ENCODE data around the gene ACAD8.

The ACAD8 gene

DNA sequence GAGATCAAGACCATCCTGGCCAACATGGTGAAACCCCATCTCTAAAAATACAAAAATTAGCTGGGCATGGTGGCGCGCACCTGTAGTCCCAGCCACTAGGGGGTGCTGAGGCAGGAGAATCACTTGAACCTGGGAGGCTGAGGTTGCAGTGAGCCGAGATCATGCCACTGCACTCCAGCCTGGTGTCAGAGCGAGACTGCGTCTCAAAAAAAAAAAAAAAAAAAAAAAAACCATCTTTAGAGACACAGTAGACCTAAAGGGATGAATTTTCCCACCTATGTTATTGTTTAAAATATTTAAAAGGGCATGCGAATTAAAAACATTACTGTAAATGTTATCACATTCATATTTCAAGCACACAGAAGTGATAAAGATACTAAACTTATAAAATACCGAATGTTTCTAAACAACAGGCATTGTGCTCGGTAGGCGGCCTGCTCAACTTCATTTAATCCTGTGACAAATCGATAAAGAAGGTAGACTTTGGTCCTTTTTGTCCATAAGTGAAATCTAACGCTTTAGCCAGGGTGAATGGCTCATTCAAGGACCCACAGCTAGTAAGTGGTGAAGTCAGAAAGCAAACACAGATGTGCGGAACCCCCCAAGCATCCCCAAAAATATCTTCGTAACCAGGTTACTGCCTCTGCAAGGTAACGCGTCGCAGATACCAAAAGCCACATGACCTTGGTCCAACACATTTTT, 45.7 kb upstream of the ACAD8 start:
- H3K4me2 ChIP-seq (ENCODE audit: low read depth, low read length, poor library complexity, severe bottlenecking): no peak overlapping the region
- H3K79me2 ChIP-seq (ENCODE audit: insufficient read depth, low read length): peaks cover 9% of the 10 kb centered on the region; the same call in 1 of the 2 replicates
- H3F3A ChIP-seq (ENCODE audit: insufficient read depth): no peaks in the 10 kb centered on the region
- no peak overlapping the region for H3K4me3 ChIP-seq (ENCODE audit: insufficient read depth, low read length, poor library complexity, severe bottlenecking)
- H4K20me1 ChIP-seq (ENCODE audit: low read depth, low read length): no peaks in the 10 kb centered on the region
- 0 out of 2 replicates have a peak, but pooled peaks cover 2% of the 10 kb centered on the region for H3K36me3 ChIP-seq (ENCODE audit: low read length)
- no peak overlapping the region for H3K27ac ChIP-seq (ENCODE audit: low read depth, low read length)
- H3K9me3 ChIP-seq (ENCODE audit: insufficient read depth, low read length): no peaks in the 10 kb centered on the region
- no peaks in the 10 kb centered on the region for H3K27me3 ChIP-seq (ENCODE audit: low read length)
- no peak overlapping the region for H3K9ac ChIP-seq (ENCODE audit: low read length)
- TF ChIP-seq EZH2phosphoT487 (conservative IDR thresholded peaks at IDR 0.05; ENCODE audit: low read length): no peak
- TF ChIP-seq, protein P1, sequence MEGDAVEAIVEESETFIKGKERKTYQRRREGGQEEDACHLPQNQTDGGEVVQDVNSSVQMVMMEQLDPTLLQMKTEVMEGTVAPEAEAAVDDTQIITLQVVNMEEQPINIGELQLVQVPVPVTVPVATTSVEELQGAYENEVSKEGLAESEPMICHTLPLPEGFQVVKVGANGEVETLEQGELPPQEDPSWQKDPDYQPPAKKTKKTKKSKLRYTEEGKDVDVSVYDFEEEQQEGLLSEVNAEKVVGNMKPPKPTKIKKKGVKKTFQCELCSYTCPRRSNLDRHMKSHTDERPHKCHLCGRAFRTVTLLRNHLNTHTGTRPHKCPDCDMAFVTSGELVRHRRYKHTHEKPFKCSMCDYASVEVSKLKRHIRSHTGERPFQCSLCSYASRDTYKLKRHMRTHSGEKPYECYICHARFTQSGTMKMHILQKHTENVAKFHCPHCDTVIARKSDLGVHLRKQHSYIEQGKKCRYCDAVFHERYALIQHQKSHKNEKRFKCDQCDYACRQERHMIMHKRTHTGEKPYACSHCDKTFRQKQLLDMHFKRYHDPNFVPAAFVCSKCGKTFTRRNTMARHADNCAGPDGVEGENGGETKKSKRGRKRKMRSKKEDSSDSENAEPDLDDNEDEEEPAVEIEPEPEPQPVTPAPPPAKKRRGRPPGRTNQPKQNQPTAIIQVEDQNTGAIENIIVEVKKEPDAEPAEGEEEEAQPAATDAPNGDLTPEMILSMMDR (IDR thresholded peaks at IDR 0.05; ENCODE audit: insufficient read depth, low read length, poor library complexity, severe bottlenecking): peak; percentile 14
- no peak overlapping the region for H2AFZ ChIP-seq (ENCODE audit: low read depth, low read length, severe bottlenecking)
- no peaks in the 10 kb centered on the region for H3K9me2 ChIP-seq (replicated peaks; ENCODE audit: insufficient read depth, low read length)

DNA sequence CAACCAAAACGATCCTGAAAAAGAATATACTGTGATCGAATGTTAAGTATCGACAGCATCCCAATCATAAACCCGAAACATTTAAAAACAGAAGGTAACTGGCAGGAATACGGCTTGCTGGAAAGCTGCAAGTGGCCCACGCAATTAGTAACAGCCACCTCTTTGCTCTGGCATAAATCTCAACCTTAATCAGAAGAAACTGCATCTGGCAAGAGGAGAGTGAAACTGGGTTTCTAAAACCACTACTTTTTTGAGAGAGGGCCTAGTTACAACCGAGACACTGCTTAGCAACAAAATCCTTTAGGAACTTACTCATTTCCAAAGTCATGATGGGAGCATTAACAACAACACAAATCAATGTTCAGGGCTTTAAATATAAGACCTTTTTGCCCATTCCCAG, 37.5 kb upstream of the ACAD8 start:
- H3K79me2 ChIP-seq (ENCODE audit: insufficient read depth, low read length): peaks cover 65% of the 10 kb centered on the region
- H3K9me3 ChIP-seq (ENCODE audit: insufficient read depth, low read length): no peaks in the 10 kb centered on the region
- no peaks in the 10 kb centered on the region for H3K9me2 ChIP-seq (replicated peaks; ENCODE audit: insufficient read depth, low read length)
- no peaks in the 10 kb centered on the region for H3F3A ChIP-seq (ENCODE audit: insufficient read depth)
- no peak overlapping the region for H2AFZ ChIP-seq (ENCODE audit: low read depth, low read length, severe bottlenecking)
- no peak overlapping the region for H3K4me3 ChIP-seq (ENCODE audit: insufficient read depth, low read length, poor library complexity, severe bottlenecking)
- TF ChIP-seq, protein P1 (IDR thresholded peaks at IDR 0.05; ENCODE audit: insufficient read depth, low read length, poor library complexity, severe bottlenecking): no peak
- TF ChIP-seq EZH2phosphoT487 (conservative IDR thresholded peaks at IDR 0.05; ENCODE audit: low read length): no peak
- H3K27ac ChIP-seq (ENCODE audit: low read depth, low read length): no peak overlapping the region
- no peak overlapping the region for H3K9ac ChIP-seq (ENCODE audit: low read length)
- H3K4me2 ChIP-seq (ENCODE audit: low read depth, low read length, poor library complexity, severe bottlenecking): no peak overlapping the region
- no peaks in the 10 kb centered on the region; the same call in 1 of the 2 replicates for H3K36me3 ChIP-seq (ENCODE audit: low read length)
- H4K20me1 ChIP-seq (ENCODE audit: low read depth, low read length): 0 out of 2 replicates have a peak, but pooled peaks cover 9% of the 10 kb centered on the region
- H3K27me3 ChIP-seq (ENCODE audit: low read length): no peaks in the 10 kb centered on the region

DNA sequence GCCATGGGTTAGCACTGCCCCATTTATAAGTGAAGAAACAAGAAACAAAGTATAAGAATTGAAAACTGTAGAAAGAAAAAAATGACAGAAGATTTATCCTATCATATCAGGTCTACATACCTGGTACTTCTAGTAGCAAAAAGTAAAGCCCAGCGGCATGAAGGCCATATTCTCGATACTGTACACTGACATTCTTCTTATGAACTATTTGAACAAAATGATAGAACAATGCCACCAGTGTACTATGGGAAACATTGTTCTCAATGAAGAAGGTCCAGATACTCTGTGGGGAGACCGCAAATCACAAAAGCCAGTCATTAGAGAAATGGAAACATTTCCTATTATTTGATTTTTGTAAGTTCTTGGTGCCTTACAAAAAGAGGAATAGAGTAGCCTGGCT, 36.6 kb upstream of the ACAD8 start:
- Histone ChIP-seq H3K79me2 (ENCODE audit: insufficient read depth, low read length) (peaks cover 67% of the 10 kb centered on the region), H3K4me2 (ENCODE audit: low read depth, low read length, poor library complexity, severe bottlenecking) (no peak overlapping the region), H3K9me2 (replicated peaks; ENCODE audit: insufficient read depth, low read length) (no peaks in the 10 kb centered on the region), H3K27me3 (ENCODE audit: low read length) (no peaks in the 10 kb centered on the region), H3K27ac (ENCODE audit: low read depth, low read length) (no peak overlapping the region), H3K9ac (ENCODE audit: low read length) (no peak overlapping the region), H2AFZ (ENCODE audit: low read depth, low read length, severe bottlenecking) (no peak overlapping the region), H4K20me1 (ENCODE audit: low read depth, low read length) (0 out of 2 replicates have a peak, but pooled peaks cover 11% of the 10 kb centered on the region), H3F3A (ENCODE audit: insufficient read depth) (no peaks in the 10 kb centered on the region), H3K9me3 (ENCODE audit: insufficient read depth, low read length) (no peaks in the 10 kb centered on the region), H3K36me3 (ENCODE audit: low read length) (no peaks in the 10 kb centered on the region; the same call in 1 of the 2 replicates), H3K4me3 (ENCODE audit: insufficient read depth, low read length, poor library complexity, severe bottlenecking) (no peak overlapping the region)
- TF ChIP-seq EZH2phosphoT487 (conservative IDR thresholded peaks at IDR 0.05; ENCODE audit: low read length): no peak
- TF ChIP-seq, protein P1 (IDR thresholded peaks at IDR 0.05; ENCODE audit: insufficient read depth, low read length, poor library complexity, severe bottlenecking): no peak
